BE2C (cell line): ENCODE results near the gene DNMBP.
A peak's percentile ranks its signal among the peaks of the same experiment; 100 is the strongest.
"Not testable (repeated sequence)": the region's sequence is repeated elsewhere in the genome, so short reads cannot be mapped to it uniquely, and the experiment has no call there.

ENCODE experiments used
- DNase-seq: peaks from one replicate; pipeline ENCODE4 v3.0.0-alpha.2; 2020
- H3K27me3 ChIP-seq: fragments of 250-450 bp; sonication (Bioruptor Pico); 2 replicates; pipeline ENCODE4 v1.5.1; 2020; ENCODE audit warnings: mild to moderate bottlenecking
- H3K36me3 ChIP-seq: fragments of 250-450 bp; sonication (Bioruptor Pico); 2 replicates; pipeline ENCODE4 v1.5.1; 2020; ENCODE audit warnings: mild to moderate bottlenecking
- H3K4me1 ChIP-seq: fragments of 250-450 bp; sonication (Bioruptor Pico); 2 replicates; pipeline ENCODE4 v1.5.1; 2020
- H3K4me3 ChIP-seq: 2 replicates; pipeline ENCODE4 v1.5.1; 2011; ENCODE audit warnings: low read depth, low read length
- H3K9me3 ChIP-seq: fragments of 250-450 bp; sonication (Bioruptor Pico); 2 replicates; pipeline ENCODE4 v1.5.1; 2020
- TF ChIP-seq, protein P1 (sequence below): IDR thresholded peaks from 2 replicates; pipeline ENCODE4 v1.5.1; 2012; ENCODE audit warnings: mild to moderate bottlenecking, low read depth, low read length

Gene DNMBP

DNA sequence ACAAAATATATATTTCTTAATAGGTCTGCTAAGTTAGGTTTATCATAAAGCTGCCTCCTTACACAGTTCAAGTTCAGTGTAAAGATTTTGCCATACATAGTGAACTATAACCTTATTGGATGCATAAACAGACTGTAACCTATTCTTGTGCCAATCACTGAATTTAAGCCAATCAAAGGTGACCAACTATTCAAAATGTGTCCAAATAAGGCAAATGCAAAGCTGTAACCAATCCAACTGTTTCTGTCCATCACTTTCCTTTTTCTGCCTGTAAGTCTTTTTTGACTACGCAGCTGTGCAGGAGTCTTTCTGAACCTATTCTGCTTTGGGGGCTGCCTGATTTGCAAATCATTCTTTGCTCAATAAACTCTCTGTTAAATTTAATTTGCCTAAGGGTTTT is 11.6 kb upstream of the DNMBP start:
- DNase-seq, result no peak
- H3K4me3 ChIP-seq, result no peak overlapping the region
- TF ChIP-seq, protein P1, sequence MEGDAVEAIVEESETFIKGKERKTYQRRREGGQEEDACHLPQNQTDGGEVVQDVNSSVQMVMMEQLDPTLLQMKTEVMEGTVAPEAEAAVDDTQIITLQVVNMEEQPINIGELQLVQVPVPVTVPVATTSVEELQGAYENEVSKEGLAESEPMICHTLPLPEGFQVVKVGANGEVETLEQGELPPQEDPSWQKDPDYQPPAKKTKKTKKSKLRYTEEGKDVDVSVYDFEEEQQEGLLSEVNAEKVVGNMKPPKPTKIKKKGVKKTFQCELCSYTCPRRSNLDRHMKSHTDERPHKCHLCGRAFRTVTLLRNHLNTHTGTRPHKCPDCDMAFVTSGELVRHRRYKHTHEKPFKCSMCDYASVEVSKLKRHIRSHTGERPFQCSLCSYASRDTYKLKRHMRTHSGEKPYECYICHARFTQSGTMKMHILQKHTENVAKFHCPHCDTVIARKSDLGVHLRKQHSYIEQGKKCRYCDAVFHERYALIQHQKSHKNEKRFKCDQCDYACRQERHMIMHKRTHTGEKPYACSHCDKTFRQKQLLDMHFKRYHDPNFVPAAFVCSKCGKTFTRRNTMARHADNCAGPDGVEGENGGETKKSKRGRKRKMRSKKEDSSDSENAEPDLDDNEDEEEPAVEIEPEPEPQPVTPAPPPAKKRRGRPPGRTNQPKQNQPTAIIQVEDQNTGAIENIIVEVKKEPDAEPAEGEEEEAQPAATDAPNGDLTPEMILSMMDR, result no peak
- H3K4me1 ChIP-seq, result no peaks in the 10 kb centered on the region
- H3K9me3 ChIP-seq, result no peaks in the 10 kb centered on the region
- no peaks in the 10 kb centered on the region for H3K36me3 ChIP-seq
- no peaks in the 10 kb centered on the region for H3K27me3 ChIP-seq

DNA sequence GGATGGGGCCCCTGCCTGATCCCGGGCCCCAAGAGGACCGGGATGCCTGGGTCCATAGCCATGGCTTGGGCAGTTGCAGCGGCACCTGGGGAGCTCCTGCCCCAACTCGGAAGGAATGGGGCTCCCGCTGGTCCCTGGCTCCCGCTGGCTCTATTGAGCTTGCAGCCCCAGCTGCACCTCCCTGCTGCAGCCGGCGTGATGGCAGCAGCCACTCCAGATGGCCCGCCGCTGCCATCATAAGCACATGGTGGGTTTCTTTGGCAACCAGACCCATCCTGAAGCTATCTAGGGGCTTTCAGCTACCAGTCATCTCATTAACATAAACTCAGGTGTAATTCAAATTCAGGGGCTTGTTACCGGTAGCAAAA is 11.1 kb upstream of the DNMBP start:
- Histone ChIP-seq H3K36me3 (no peaks in the 10 kb centered on the region), H3K9me3 (no peaks in the 10 kb centered on the region), H3K27me3 (no peaks in the 10 kb centered on the region), H3K4me1 (no peaks in the 10 kb centered on the region), H3K4me3 (no peak overlapping the region)
- TF ChIP-seq, protein P1, result no peak
- peak; percentile 13 for DNase-seq

DNA sequence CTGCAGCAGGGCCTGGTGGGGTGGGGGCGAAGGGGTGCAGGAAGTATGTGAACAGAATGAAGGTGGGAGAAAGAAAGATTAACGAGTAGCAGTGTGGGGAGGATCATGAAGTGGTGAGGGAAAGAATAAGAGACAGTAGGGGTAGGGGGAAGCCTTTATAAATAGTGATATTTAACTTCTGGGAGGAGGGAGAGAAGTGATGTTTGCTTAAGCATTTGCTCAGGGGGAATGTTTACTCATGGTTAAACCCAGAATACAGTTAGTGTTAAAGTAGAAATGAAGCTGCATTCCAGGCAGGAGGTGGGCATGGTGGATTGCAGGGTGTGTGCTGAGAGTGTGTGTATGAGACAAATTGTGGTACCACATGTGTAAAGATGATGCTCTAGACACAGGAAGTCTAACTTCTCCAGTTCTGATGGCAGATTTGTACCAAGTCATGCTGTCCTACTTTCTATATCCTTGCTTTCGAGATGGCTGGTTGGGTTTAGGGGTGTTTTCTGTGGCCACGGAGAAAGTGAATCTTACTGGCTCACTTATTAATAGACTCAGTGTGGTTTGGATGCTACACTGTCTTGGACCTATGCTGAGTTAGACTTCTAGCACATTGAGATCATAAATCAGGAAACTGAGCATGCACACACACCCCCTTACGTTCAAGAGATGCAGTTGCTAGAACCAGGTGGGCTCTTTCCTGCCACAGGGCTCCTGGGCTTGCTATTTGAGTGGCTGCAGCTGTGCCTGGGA is 10.6 kb upstream of the DNMBP start:
- Histone ChIP-seq H3K36me3 (no peaks in the 10 kb centered on the region), H3K4me3 (no peak overlapping the region), H3K27me3 (no peaks in the 10 kb centered on the region), H3K9me3 (no peaks in the 10 kb centered on the region), H3K4me1 (no peaks in the 10 kb centered on the region)
- TF ChIP-seq, protein P1, result no peak
- DNase-seq, result no peak

DNA sequence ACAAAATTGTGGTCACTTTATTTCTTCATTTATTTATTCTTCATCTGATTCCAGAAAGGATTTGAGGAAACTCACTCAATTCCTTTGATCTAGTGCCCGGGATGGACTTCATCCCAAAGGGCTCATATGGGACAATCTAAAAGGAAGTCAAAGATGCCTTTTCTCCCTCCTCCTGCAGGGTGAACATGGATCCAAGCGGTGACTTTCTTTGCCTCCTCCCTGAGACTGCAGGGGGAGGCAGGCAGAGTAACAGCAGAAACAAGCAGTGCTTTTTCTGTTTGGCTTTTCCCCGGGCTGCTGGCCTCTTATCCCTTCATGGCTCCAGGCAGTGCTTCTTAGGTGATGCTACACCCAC is 10.0 kb upstream of the DNMBP start:
- no peak for DNase-seq
- H3K4me3 ChIP-seq, result no peak overlapping the region

DNA sequence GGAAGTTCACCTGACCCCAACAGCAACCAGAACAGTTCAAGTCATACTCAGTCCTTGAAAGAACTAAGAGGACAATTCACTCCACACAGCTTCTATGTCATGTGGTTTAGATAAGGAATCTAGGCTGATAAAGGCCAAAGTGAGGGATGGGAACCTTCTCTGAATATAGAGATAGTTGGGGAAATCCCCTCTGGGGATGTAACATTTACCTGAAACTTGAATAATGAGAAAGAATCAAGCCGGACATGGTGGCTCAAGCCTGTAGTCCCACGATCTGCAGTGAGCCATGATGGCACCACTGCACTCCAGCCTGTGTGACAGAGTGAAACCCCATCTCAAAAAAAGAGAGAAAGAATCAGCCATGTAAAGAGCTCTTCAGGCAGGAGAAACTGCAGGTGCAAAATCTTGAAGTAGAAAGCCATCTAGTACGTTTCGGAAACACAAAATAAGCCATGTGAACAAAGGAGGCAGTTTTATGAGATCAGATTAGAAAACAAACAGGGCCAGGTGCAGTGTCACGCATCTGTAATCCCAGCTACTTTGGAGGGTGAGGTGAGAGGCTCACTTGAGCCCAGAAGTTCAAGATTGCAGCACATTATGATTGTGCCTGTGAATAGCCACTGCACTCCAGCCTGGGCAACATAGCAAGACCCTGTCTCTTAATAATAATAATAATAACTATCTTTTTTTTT is 4.5 kb upstream of the DNMBP start:
- TF ChIP-seq, protein P1, result no peak
- H3K4me1 ChIP-seq, result no peaks in the 10 kb centered on the region
- no peak for DNase-seq
- H3K36me3 ChIP-seq, result no peaks in the 10 kb centered on the region
- H3K9me3 ChIP-seq, result no peaks in the 10 kb centered on the region
- no peak overlapping the region for H3K4me3 ChIP-seq
- H3K27me3 ChIP-seq, result no peaks in the 10 kb centered on the region

More for the DNA sequence above, 10.0 kb upstream of the DNMBP start:
- H3K9me3 ChIP-seq, result no peaks in the 10 kb centered on the region
- no peaks in the 10 kb centered on the region for H3K27me3 ChIP-seq
- TF ChIP-seq, protein P1, result no peak
- H3K36me3 ChIP-seq, result no peaks in the 10 kb centered on the region
- H3K4me1 ChIP-seq, result no peaks in the 10 kb centered on the region

DNA sequence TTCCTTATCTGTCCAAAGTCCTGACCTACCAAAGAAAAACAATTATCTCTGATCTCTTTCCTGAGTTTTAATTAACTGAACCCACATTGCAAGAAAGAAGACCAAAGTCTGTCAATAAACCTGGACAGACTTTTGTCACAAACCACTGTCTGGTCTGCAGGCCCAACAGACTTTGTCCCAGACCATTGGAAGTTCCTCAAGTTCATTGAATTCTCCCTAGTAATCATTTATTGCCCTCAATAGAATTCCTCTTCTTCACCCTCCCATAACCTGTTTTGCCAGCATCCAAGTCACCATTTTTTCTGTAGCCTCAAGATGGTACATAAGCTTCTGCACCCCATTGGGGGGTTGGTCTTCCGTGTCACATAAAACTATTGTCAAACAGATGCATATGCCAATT is 3.9 kb upstream of the DNMBP start:
- Histone ChIP-seq H3K4me1 (no peaks in the 10 kb centered on the region), H3K27me3 (no peaks in the 10 kb centered on the region), H3K9me3 (no peaks in the 10 kb centered on the region), H3K36me3 (no peaks in the 10 kb centered on the region), H3K4me3 (no peak overlapping the region)
- no peak for DNase-seq
- TF ChIP-seq, protein P1, result no peak

DNA sequence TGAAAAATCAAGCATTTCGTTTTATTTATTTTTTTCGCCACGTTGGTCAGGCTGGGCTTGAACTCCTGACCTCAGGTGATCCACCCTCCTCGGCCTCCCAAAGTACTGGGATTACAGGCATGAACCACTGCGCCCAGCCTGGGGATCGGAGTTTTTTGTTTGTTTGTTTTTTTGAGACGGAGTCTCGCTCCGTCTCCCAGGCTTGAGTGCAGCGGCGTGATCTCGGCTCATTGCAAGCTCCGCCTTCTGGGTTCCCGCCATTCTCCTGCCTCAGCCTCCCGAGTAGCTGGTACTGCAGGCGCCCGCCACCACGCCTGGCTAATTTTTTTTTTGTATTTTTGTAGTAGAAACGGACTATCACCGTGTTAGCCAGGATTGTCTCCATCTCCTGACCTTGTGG is 2.2 kb upstream of the DNMBP start:
- H3K36me3 ChIP-seq, H3K27me3 ChIP-seq, H3K4me1 ChIP-seq, H3K9me3 ChIP-seq, DNase-seq, H3K4me3 ChIP-seq: not testable (repeated sequence)
